ENCODE measurements around the gene MMAB.

DNA sequence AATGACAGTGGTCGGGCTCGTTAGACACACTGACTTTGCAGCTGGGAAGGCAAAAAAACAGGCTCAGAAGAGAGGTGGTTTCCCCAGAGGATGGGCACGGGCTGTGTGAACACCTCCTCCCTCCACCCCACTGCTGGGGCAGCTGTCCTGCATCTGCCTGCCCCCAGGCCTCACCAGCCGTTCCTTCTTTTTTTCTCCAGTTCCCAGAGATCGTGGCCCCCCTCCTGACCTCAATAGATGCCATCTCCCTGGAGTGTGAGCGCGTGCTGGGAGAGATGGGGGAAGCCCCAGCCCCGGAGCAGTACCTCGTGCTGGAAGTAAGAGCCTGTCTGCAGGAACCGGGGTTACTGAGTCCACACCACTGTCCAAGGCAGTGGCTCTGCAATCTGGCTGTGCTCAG is 17.7 kb upstream of the MMAB start:
- TF ChIP-seq, protein P1, sequence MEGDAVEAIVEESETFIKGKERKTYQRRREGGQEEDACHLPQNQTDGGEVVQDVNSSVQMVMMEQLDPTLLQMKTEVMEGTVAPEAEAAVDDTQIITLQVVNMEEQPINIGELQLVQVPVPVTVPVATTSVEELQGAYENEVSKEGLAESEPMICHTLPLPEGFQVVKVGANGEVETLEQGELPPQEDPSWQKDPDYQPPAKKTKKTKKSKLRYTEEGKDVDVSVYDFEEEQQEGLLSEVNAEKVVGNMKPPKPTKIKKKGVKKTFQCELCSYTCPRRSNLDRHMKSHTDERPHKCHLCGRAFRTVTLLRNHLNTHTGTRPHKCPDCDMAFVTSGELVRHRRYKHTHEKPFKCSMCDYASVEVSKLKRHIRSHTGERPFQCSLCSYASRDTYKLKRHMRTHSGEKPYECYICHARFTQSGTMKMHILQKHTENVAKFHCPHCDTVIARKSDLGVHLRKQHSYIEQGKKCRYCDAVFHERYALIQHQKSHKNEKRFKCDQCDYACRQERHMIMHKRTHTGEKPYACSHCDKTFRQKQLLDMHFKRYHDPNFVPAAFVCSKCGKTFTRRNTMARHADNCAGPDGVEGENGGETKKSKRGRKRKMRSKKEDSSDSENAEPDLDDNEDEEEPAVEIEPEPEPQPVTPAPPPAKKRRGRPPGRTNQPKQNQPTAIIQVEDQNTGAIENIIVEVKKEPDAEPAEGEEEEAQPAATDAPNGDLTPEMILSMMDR (IDR thresholded peaks at IDR 0.05) = no peak
- no peak for TF ChIP-seq POLR2A (IDR thresholded peaks at IDR 0.05)

Measured in tibial nerve (tissue), 3 donors.